ENCODE data around the gene MAPK10.

- TF ChIP-seq, protein P1, sequence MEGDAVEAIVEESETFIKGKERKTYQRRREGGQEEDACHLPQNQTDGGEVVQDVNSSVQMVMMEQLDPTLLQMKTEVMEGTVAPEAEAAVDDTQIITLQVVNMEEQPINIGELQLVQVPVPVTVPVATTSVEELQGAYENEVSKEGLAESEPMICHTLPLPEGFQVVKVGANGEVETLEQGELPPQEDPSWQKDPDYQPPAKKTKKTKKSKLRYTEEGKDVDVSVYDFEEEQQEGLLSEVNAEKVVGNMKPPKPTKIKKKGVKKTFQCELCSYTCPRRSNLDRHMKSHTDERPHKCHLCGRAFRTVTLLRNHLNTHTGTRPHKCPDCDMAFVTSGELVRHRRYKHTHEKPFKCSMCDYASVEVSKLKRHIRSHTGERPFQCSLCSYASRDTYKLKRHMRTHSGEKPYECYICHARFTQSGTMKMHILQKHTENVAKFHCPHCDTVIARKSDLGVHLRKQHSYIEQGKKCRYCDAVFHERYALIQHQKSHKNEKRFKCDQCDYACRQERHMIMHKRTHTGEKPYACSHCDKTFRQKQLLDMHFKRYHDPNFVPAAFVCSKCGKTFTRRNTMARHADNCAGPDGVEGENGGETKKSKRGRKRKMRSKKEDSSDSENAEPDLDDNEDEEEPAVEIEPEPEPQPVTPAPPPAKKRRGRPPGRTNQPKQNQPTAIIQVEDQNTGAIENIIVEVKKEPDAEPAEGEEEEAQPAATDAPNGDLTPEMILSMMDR (IDR thresholded peaks at IDR 0.05), result no peak
- no peak for TF ChIP-seq POLR2A (IDR thresholded peaks at IDR 0.05)
Observed at GRCh38 chr4:86032476-86033022, 327.3 kb downstream of the MAPK10 start.
